Thymus (tissue), 11 donors: ENCODE results near the gene DDX10. TPM values are rescaled to one million over a fixed set of nuclear protein-coding genes. Genes with fewer than 3 reads are reported as not detected.

Source experiments
- DNase-seq, 9 donors: peaks; one replicate each; pipeline ENCODE4 v3.0.0-alpha.2; 2013; ENCODE audit warnings: low spot score in 9 of 9, low read depth in 6 of 9, missing footprints in 1 of 9
- H3K27ac ChIP-seq, 2 donors: one replicate each; pipeline ENCODE4 v1.5.1; 2013; ENCODE audit warnings: control low read depth in 1 of 2, low read depth in 1 of 2, low read length in 1 of 2, mild to moderate bottlenecking in 1 of 2, moderate library complexity in 1 of 2
- H3K27me3 ChIP-seq, 2 donors: one replicate each; pipeline ENCODE4 v1.5.1; 2013; ENCODE audit warnings: low read length in 1 of 2; ENCODE audit not compliant: control insufficient read depth in 2 of 2, insufficient read depth in 1 of 2
- H3K36me3 ChIP-seq, 2 donors: one replicate each; pipeline ENCODE4 v1.5.1; 2013; ENCODE audit warnings: low read length in 1 of 2, mild to moderate bottlenecking in 1 of 2, moderate library complexity in 1 of 2; ENCODE audit not compliant: control insufficient read depth in 2 of 2, insufficient read depth in 2 of 2
- H3K4me1 ChIP-seq, 2 donors: one replicate each; pipeline ENCODE4 v1.5.1; 2013; ENCODE audit warnings: low read length in 2 of 2; ENCODE audit not compliant: control insufficient read depth in 2 of 2, insufficient read depth in 2 of 2
- H3K4me3 ChIP-seq, 2 donors: one replicate each; pipeline ENCODE4 v1.5.1; 2013; ENCODE audit warnings: low read length in 2 of 2, control low read depth in 1 of 2, mild to moderate bottlenecking in 1 of 2
- H3K9me3 ChIP-seq, 2 donors: one replicate each; pipeline ENCODE4 v1.5.1; 2013; ENCODE audit warnings: low read length in 1 of 2, mild to moderate bottlenecking in 1 of 2; ENCODE audit not compliant: control insufficient read depth in 2 of 2, insufficient read depth in 1 of 2
- WGBS: extraction: QIAGEN DNeasy Blood & Tissue Kit; methylation state at CpG from one replicate; pipeline ENCODE4 v1.1.7; 2013; 5-methylcytosine and 5-hydroxymethylcytosine counted together
- polyA plus RNA-seq: library from polyadenylated mRNA; stranded (reverse); fragments of 200-250 nt; gene quantifications from one replicate; pipeline ENCODE4 v1.2.3, GENCODE V29; 2013
- total RNA-seq: library from RNA; stranded (reverse); fragments of 120-200 nt; gene quantifications from one replicate; pipeline ENCODE4 v1.2.4, GENCODE V29; 2013
- donor health status: healthy.

Gene DDX10
- total and polyA plus RNA-seq, 2 donors: 20.1 to 32.3 TPM

DNA sequence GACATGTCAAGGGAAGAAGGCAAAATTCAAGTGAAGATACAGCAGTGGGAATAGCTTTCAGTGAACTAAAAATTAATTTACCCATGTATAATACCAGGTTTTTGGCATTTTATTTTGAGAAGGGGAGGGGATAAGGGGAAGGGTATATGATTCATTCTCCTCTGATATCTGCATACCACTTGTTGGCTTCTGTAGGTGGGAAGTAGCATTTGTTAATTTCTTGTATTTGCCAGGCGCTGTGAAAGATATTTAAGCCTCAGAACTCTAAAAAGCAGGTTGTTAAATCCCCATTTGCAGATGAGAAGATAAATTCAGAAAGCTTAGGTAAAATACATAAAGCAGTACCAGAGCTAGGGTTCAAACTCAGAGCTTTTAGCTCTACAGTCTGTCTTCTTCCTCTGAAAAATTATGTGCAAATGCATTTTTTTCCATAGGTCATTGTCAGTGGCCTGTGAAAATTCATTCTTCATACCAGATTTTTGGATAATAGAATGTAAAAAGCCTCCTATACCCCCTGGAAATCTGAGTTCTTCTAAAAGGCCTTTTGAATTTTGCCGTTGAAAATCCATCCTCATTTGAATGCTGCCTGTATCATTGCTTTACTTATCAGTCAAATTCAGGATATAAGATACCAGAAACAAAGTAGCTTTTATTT, 221.3 kb downstream of the DDX10 start:
- Histone ChIP-seq H3K36me3 (no peaks in the 10 kb centered on the region), H3K27me3 (no peaks in the 10 kb centered on the region), H3K9me3 (no peaks in the 10 kb centered on the region), H3K27ac (no peak overlapping the region), H3K4me1 (peaks cover 6 to 13% of the 10 kb centered on the region in 2 donors), H3K4me3 (no peak overlapping the region)
- DNase-seq: no peak
- 90% methylated on average over 2 of the region's 2 CpGs for WGBS

DNA sequence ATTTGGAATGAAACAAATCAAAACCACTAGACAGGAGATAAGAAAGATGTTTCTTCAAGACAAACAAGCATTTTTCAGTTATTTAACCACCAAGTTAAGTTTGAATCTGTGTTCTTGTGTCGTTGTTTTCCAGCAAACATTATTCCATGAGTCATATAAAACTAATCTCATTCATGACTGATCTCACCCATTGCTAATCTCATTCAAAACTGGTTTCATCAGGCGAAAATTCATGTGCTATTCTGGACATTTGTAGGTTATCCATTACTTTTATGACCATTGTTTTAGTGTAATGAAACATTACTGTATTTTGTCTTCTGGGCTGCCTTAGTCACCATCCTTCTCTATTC, 221.8 kb downstream of the DDX10 start:
- Histone ChIP-seq H3K4me1 (peaks cover 8 to 14% of the 10 kb centered on the region in 2 donors), H3K4me3 (no peak overlapping the region), H3K36me3 (no peaks in the 10 kb centered on the region), H3K27me3 (no peaks in the 10 kb centered on the region), H3K9me3 (no peaks in the 10 kb centered on the region), H3K27ac (no peak overlapping the region)
- WGBS: 86% methylated on average over 2 of the region's 2 CpGs
- DNase-seq: no peak

DNA sequence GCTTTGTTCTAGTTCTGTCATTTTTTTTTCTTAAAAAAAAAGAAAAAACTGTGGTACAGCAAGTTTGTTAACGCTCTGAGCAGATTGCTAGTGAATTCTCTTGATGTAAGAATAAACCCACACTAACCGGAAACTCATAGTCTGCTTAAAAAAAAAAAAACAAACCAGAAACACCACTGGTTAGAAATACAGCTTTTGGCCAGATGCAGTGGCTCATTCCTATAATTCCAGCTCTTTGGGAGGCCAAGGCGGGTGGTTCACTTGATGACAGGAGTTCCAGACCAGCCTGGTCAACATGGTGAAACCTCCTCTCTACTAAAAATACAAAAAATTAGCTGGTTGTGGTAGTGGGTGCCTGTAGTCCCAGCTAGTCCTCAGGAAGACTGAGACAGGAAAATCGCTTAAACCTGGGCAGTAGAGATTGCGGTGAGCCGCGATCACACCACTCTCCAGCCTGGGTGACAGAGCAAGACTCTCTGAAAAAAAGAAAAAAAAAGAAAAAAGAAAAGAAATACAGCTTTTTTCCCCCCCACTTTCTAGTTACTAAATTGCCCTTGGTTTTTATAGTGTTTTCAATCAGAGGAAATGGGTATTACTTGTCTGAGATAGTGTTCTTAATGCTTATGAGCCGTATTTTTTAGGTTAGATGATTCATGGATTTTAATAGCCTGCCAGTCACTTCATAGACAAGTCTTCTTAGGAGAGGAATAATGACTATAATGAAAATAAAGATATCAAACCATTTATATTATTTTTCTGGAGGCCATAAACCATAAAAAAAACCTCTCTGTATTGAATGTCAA, 222.8 kb downstream of the DDX10 start:
- peaks cover 8 to 14% of the 10 kb centered on the region in 2 donors for H3K4me1 ChIP-seq
- 74% methylated on average over 8 of the region's 8 CpGs for WGBS
- H3K4me3 ChIP-seq: no peak overlapping the region
- no peaks in the 10 kb centered on the region for H3K36me3 ChIP-seq
- peak overlapping the region; percentile 25 to 55 for H3K27ac ChIP-seq
- no peaks in the 10 kb centered on the region for H3K9me3 ChIP-seq
- H3K27me3 ChIP-seq: no peaks in the 10 kb centered on the region
- peak in 1 of 9 donors; percentile 47 for DNase-seq

DNA sequence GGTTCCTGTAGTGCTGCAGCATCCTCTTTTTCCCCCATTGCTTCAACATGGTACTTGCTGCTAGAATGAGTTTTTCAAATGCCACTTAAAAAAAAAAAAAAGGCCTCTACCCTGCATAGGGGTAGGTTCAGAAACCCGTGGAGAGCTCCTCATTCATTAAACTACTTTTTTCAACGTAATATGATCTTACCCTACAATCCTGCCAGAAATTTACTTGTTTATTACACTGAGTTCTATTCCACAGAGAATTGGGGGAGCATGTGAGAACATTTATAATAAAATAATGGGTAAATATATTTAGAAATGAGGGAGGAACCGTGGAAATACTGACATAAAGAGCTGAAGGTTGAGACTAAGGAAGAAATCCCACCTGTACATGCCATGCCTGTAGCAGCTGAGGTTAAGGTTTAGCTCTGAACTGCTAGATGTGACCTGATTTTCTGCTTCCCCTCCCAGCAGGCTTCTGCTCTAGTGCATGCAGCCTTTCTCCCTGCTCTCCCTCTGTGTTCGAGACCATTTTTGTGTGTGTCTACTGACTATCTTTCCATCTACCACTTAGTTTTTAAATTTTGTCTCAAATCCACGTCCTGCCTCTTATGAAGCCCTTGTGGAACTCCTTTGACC, 225.7 kb downstream of the DDX10 start:
- H3K9me3 ChIP-seq: no peaks in the 10 kb centered on the region
- peaks cover 8 to 14% of the 10 kb centered on the region in 2 donors for H3K4me1 ChIP-seq
- 53% methylated on average over 5 of the region's 5 CpGs for WGBS
- no peak overlapping the region for H3K4me3 ChIP-seq
- H3K27ac ChIP-seq: peak overlapping the region; percentile 53 to 81
- peak in 6 of 9 donors; percentile 27 to 72 (median 46) for DNase-seq
- H3K27me3 ChIP-seq: no peaks in the 10 kb centered on the region
- H3K36me3 ChIP-seq: no peaks in the 10 kb centered on the region

DNA sequence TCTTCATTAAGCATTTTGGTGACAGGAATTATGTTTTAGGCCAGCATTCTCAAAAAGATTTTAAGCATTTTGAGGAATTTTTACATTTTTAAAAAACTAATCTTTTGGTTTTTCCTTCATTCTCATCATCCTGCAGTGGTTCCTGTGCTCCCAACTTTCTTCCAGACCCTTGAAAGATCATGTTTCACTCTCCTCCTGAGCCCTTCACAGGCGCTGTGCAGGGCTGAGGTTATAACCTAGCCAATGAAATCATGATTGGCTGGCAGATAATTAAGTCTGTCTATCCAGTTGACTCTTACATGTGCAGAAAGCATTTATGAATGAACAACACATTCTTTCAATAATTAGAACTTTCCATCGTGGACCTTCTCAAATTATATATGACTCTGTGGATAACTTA, 226.3 kb downstream of the DDX10 start:
- 96% methylated on average over 2 of the region's 2 CpGs for WGBS
- DNase-seq: no peak
- Histone ChIP-seq H3K27me3 (no peaks in the 10 kb centered on the region), H3K4me1 (peaks cover 8 to 14% of the 10 kb centered on the region in 2 donors), H3K27ac (peak overlapping the region; percentile 53 to 81), H3K36me3 (no peaks in the 10 kb centered on the region), H3K9me3 (no peaks in the 10 kb centered on the region), H3K4me3 (no peak overlapping the region)

DNA sequence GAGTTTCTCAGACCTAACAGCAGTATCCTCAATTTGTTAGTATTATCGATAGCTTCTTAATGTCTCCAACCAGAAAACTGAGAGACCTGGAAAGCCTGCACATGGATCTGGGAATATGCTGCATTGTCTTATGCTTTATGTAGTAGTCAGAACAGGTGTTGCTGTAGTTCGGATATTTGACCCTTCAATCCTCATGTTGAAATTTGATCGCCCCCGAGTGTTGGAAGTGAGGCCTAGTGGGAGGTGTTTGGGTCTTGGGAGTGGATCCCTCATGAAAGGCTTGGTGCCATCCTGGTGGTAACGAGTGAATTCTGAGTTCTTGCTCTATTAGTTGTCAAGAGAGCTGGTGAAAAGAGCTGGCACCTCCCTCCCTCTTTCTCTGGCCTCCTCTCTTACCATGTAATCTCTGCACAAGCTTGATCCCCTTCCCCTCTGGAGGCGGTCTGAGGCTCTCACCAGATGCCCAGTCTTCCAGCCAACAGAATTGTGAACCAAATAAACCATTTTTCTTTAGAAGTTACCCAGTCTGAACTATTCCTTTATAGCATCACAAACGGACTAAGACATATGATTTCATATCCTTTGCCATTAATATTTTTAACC, 227.1 kb downstream of the DDX10 start:
- H3K9me3 ChIP-seq: peaks cover 0 to under 1% of the 10 kb centered on the region in 2 donors
- peaks cover 8 to 14% of the 10 kb centered on the region in 2 donors for H3K4me1 ChIP-seq
- no peak for DNase-seq
- H3K4me3 ChIP-seq: no peak overlapping the region
- H3K27ac ChIP-seq: no peak overlapping the region
- WGBS: 98% methylated on average over 7 of the region's 7 CpGs
- H3K27me3 ChIP-seq: no peaks in the 10 kb centered on the region
- H3K36me3 ChIP-seq: no peaks in the 10 kb centered on the region

DNA sequence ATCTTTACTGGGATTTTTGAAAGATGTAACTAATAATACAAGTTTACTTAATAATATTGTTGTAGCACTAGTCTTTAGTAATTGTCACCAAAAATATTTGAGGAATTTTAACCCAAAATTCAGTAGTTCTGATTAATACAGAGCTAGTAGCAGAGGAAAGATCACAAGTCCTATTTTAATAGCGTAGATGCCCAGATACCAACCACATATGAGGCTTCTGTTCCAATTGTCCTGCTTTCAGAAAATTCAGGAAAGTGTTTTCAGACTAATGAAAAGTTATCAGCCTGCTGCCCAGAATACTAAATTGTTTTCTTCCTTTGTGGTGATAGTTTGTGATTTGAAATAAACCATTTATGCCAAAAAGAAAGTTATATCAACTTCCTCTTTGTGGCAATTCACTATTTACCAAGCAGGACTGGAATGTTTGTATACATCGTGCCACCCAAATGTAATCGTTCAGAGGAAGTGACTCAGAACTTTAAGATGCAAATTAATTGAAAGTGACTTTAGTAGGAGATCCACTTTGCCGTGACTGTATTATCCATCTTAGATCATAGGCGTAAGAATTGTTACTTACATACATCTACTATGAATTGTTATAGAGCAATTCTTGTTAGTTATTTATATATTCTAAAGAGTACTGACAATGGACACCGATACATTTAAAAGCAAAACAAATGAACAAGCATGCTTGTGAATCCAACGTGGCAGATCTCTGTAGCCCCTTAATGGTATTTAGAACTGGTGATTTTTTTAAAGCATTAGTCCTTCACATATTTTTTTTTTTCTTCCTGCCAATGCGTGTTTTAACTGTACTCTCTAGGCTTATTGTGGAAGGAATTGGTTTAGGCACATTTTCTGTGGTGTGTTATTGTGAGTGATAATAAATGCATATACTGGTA, 231.0 kb downstream of the DDX10 start:
- Histone ChIP-seq H3K4me3 (no peak overlapping the region), H3K9me3 (peaks cover 0 to 2% of the 10 kb centered on the region in 2 donors), H3K27me3 (no peaks in the 10 kb centered on the region), H3K27ac (no peak overlapping the region), H3K4me1 (peaks cover 4 to 5% of the 10 kb centered on the region in 2 donors), H3K36me3 (no peaks in the 10 kb centered on the region)
- 41% methylated on average over 8 of the region's 8 CpGs for WGBS
- no peak for DNase-seq

DNA sequence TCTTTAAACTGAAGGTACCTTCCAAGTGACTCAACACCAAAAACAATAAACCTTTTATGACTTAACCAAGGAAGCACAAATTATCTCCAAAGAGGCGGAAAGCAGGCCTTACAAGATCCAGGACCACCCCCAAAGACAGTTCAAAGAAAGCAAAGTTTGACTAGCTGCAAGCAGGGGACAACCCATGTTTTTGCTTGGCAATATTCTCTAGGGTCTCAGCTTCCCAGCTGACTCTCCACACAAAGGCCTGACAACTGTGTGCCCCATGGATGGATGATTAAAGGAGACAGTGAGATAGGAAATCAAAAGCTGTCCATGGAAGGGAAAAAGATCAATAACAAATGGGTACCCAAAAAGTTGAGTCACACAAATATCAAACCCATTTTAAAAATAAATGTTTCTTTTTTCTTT, 232.2 kb downstream of the DDX10 start:
- Histone ChIP-seq H3K36me3 (no peaks in the 10 kb centered on the region), H3K4me3 (no peak overlapping the region), H3K27ac (no peak overlapping the region), H3K9me3 (peaks cover 0 to 2% of the 10 kb centered on the region in 2 donors), H3K4me1 (no peaks in the 10 kb centered on the region), H3K27me3 (no peaks in the 10 kb centered on the region)
- no peak for DNase-seq
- 98% methylated on average over 1 of the region's 1 CpG for WGBS
